Mesenchymal stem cell (in vitro differentiated cells and primary cell): ENCODE measurements around the gene NSFL1C.

Experiments
- DNase-seq: peaks from one replicate; pipeline ENCODE4 v3.0.0-alpha.2; 2013
- H2AFZ ChIP-seq: one replicate; pipeline ENCODE4 v1.6.1; 2013; ENCODE audit warnings: low read depth, mild to moderate bottlenecking, control low read depth, inconsistent platforms, low read length, moderate library complexity
- H2AK5ac ChIP-seq: 2 replicates; pipeline ENCODE4 v1.6.1; 2013; ENCODE audit warnings: low read length, moderate library complexity, mild to moderate bottlenecking, inconsistent platforms; ENCODE audit not compliant: severe bottlenecking
- H2BK120ac ChIP-seq: one replicate; pipeline ENCODE4 v1.6.1; 2013; ENCODE audit warnings: low read depth, mild to moderate bottlenecking, inconsistent platforms, low read length, moderate library complexity
- H2BK12ac ChIP-seq, 2 experiments: one replicate each; pipeline ENCODE4 v1.6.1; 2013; ENCODE audit warnings: inconsistent platforms in 2 of 2, low read length in 2 of 2, mild to moderate bottlenecking in 2 of 2, moderate library complexity in 2 of 2, control low read depth in 1 of 2
- H2BK15ac ChIP-seq: one replicate; pipeline ENCODE4 v1.6.1; 2013; ENCODE audit warnings: mild to moderate bottlenecking, low read depth, inconsistent platforms; ENCODE audit not compliant: poor library complexity, severe bottlenecking
- H2BK5ac ChIP-seq: 2 replicates; pipeline ENCODE4 v1.6.1; 2013; ENCODE audit warnings: low read depth, mild to moderate bottlenecking, low read length, control low read depth, inconsistent platforms; ENCODE audit not compliant: poor library complexity, severe bottlenecking
- H3K14ac ChIP-seq, 2 experiments: one replicate each; pipeline ENCODE4 v1.6.1; 2013; ENCODE audit warnings: inconsistent platforms in 2 of 2, low read length in 2 of 2, control low read depth in 1 of 2, mild to moderate bottlenecking in 1 of 2, moderate library complexity in 1 of 2
- H3K18ac ChIP-seq, 2 experiments: one replicate each; pipeline ENCODE4 v1.6.1; 2013; ENCODE audit warnings: inconsistent platforms in 2 of 2, low read length in 2 of 2, control low read depth in 1 of 2, low read depth in 1 of 2, mild to moderate bottlenecking in 1 of 2
- H3K23ac ChIP-seq, 2 experiments: one replicate each; pipeline ENCODE4 v1.6.1; 2013; ENCODE audit warnings: inconsistent platforms in 2 of 2, low read length in 2 of 2, mild to moderate bottlenecking in 2 of 2, moderate library complexity in 2 of 2, control low read depth in 1 of 2
- H3K27ac ChIP-seq: 2 replicates; pipeline ENCODE4 v1.5.1; 2013; ENCODE audit warnings: mild to moderate bottlenecking, moderate library complexity, low read length, control low read depth, inconsistent platforms; ENCODE audit not compliant: poor library complexity, severe bottlenecking
- H3K27me3 ChIP-seq, 2 experiments: 2 replicates each; pipeline versions ENCODE4 v1.6.1 to v1.7.0; 2013; ENCODE audit warnings: low read length in 2 of 2, mild to moderate bottlenecking in 2 of 2, moderate library complexity in 2 of 2, control low read depth in 1 of 2, inconsistent platforms in 1 of 2; ENCODE audit not compliant: control insufficient read depth in 1 of 2, insufficient read depth in 1 of 2
- H3K36me3 ChIP-seq, 2 experiments: 2 replicates each; pipeline versions ENCODE4 v1.6.1 to v1.7.0; 2013; ENCODE audit warnings: low read length in 2 of 2, control low read depth in 1 of 2, inconsistent platforms in 1 of 2, low read depth in 1 of 2, mild to moderate bottlenecking in 1 of 2; ENCODE audit not compliant: insufficient read depth in 2 of 2, control insufficient read depth in 1 of 2
- H3K4ac ChIP-seq, 2 experiments: one replicate each; pipeline ENCODE4 v1.6.1; 2013; ENCODE audit warnings: inconsistent platforms in 2 of 2, low read length in 2 of 2, mild to moderate bottlenecking in 2 of 2, moderate library complexity in 2 of 2, control low read depth in 1 of 2, low read depth in 1 of 2
- H3K4me1 ChIP-seq: 2 replicates; pipeline ENCODE4 v1.6.1; 2013; ENCODE audit warnings: low read depth, low read length, control low read depth; ENCODE audit not compliant: control insufficient read depth, insufficient read depth
- H3K4me2 ChIP-seq: 2 replicates; pipeline ENCODE4 v1.6.1; 2013; ENCODE audit warnings: low read length, mild to moderate bottlenecking, inconsistent platforms; ENCODE audit not compliant: poor library complexity, severe bottlenecking
- H3K4me3 ChIP-seq, 2 experiments: 2 replicates each; pipeline versions ENCODE4 v1.5.1 to v1.7.0; 2013; ENCODE audit warnings: low read length in 2 of 2, mild to moderate bottlenecking in 2 of 2, control low read depth in 1 of 2, low read depth in 1 of 2; ENCODE audit not compliant: insufficient read depth in 1 of 2
- H3K79me1 ChIP-seq: replicated peaks from 2 replicates; pipeline ENCODE4 v1.6.1; 2013; ENCODE audit warnings: mild to moderate bottlenecking, control low read depth, low read length, inconsistent platforms; ENCODE audit not compliant: poor library complexity, severe bottlenecking
- H3K9ac ChIP-seq: 2 replicates; pipeline ENCODE4 v1.7.0; 2013; ENCODE audit warnings: mild to moderate bottlenecking, low read length, moderate library complexity
- H3K9me3 ChIP-seq: 2 replicates; pipeline ENCODE4 v1.7.0; 2013; ENCODE audit warnings: mild to moderate bottlenecking, low read length; ENCODE audit not compliant: control insufficient read depth
- H4K8ac ChIP-seq: one replicate; pipeline ENCODE4 v1.6.1; 2013; ENCODE audit warnings: inconsistent platforms, mild to moderate bottlenecking, low read length, moderate library complexity
- H4K91ac ChIP-seq: one replicate; pipeline ENCODE4 v1.6.1; 2013; ENCODE audit warnings: mild to moderate bottlenecking, low read length, inconsistent platforms
- WGBS: methylation state at CpG from one replicate; pipeline ENCODE4 v1.1.7; 2013; ENCODE audit warnings: mixed read lengths; 5-methylcytosine and 5-hydroxymethylcytosine counted together

The NSFL1C gene

DNA sequence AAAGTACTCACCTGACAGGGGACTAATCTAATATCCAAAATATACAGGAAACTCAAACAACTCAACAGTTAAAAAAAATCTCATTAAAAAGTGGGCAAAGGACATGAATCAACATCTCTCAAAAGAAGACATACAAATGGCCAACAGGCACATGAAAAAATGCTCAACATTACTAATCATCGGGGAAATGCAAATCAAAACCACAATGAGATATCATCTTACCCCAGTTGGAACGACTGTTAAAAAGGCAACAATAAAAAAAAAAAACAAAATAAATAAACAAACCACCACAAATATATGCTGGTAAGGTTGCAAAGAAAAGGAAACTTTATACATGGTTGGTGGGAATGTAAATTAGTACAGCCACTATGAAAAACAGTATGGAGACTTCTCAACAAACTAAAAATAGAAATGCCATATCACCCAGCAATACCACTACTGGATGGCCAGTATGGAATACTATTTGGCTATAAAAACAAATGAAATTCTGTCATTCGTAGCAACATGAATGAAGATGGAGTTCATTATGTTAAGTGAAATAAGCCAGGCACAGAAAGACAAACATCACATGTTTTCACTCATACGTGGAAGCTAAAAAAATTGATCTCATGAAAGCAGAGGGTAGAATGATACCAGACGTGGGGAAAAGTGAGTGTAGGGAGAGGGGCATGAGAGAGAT lies 17.9 kb upstream of the NSFL1C start:
- no peak overlapping the region for H2AK5ac ChIP-seq
- no peak overlapping the region for H2BK5ac ChIP-seq
- H2BK12ac ChIP-seq: no peak overlapping the region
- no peak for DNase-seq
- no peak overlapping the region for H4K8ac ChIP-seq
- H3K14ac ChIP-seq: no peak overlapping the region
- peaks cover 0 to 11% of the 10 kb centered on the region in 2 experiments for H3K27me3 ChIP-seq
- no peaks in the 10 kb centered on the region for H3K4me1 ChIP-seq
- H2BK120ac ChIP-seq: no peak overlapping the region
- H3K27ac ChIP-seq: no peak overlapping the region
- H3K79me1 ChIP-seq: no peaks in the 10 kb centered on the region
- H3K23ac ChIP-seq: no peak overlapping the region
- H3K9ac ChIP-seq: no peak overlapping the region
- H3K4me3 ChIP-seq: no peak overlapping the region
- H3K18ac ChIP-seq: no peak overlapping the region
- H3K36me3 ChIP-seq: no peaks in the 10 kb centered on the region
- no peak overlapping the region for H3K4me2 ChIP-seq
- H2AFZ ChIP-seq: no peak overlapping the region
- WGBS: 77% methylated on average over 3 of the region's 5 CpGs
- no peaks in the 10 kb centered on the region for H3K9me3 ChIP-seq
- H4K91ac ChIP-seq: no peak overlapping the region
- no peak overlapping the region for H2BK15ac ChIP-seq
- H3K4ac ChIP-seq: no peak overlapping the region

DNA sequence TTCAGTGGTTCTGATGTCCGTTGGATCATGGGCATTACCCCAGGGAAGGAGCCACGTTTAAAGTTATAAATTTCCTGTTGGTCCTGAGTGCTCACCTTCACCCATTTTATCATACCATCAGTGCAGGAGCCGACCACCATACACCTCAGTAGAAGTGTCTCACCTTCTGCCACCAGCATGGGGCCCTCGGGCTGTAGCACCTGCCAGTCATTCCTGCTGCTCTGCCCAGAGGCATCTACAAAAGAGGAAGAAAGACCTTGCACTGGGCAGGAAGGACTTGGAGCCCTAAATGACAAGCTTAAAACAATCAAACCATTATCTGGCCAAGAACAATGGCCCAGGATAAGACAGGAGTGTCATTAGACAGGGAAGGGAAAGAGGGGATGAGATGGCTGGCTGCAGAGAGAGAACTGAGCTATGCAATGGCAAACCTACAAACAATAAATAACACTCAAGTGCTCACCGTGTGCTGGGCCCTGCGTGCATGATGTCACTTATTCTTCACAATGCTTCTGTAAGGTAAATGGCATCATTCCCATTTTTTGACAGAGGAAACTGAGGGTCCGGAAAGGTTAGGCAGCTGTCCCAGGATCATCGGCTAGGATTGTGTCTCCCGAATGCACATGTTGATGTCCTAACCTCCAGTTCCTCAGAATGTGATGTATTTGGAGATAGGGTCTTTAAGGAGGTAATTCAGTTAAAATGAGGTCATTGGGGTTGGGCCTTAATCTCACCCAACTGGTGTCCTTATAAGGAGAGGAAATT lies 13.4 kb upstream of the NSFL1C start:
- H3K14ac ChIP-seq: no peak overlapping the region
- H2BK12ac ChIP-seq: no peak overlapping the region
- no peak overlapping the region for H2BK15ac ChIP-seq
- DNase-seq: no peak
- peaks cover 0 to 9% of the 10 kb centered on the region in 2 experiments for H3K27me3 ChIP-seq
- no peak overlapping the region for H2AK5ac ChIP-seq
- no peak overlapping the region for H3K9ac ChIP-seq
- peaks cover 6% of the 10 kb centered on the region for H3K4me1 ChIP-seq
- no peak overlapping the region for H3K4me2 ChIP-seq
- no peak overlapping the region for H4K91ac ChIP-seq
- no peak overlapping the region for H2AFZ ChIP-seq
- no peak overlapping the region for H3K4ac ChIP-seq
- no peaks in the 10 kb centered on the region for H3K36me3 ChIP-seq
- H3K23ac ChIP-seq: no peak overlapping the region
- no peak overlapping the region for H4K8ac ChIP-seq
- no peak overlapping the region for H3K18ac ChIP-seq
- no peak overlapping the region for H3K4me3 ChIP-seq
- whole genome bisulfite sequencing: 81% methylated on average over 9 of the region's 9 CpGs
- H3K79me1 ChIP-seq: no peaks in the 10 kb centered on the region
- no peak overlapping the region for H2BK120ac ChIP-seq
- no peaks in the 10 kb centered on the region for H3K9me3 ChIP-seq
- no peak overlapping the region for H3K27ac ChIP-seq
- H2BK5ac ChIP-seq: no peak overlapping the region

DNA sequence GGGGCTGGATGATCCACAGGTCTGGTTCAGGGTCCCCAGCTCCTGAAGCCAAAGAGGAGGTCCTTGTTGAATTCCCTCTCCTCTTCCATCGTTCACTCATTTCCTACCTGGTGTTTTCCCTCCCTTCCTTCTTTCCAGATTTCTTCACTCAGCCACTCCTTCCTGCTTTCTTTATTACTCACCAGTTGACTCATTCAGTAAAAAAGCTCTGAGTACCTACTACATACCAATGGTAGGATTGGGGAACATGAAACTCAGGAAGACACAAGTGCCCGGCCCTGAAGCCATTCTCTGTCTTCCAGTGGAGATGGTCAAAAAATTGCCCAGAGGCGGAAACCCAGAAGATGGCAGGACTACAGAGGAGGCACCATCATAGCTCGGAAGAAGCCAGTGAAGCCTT lies 11.9 kb upstream of the NSFL1C start:
- H2AFZ ChIP-seq: no peak overlapping the region
- no peak overlapping the region for H2BK120ac ChIP-seq
- peaks cover 0 to 9% of the 10 kb centered on the region in 2 experiments for H3K27me3 ChIP-seq
- no peaks in the 10 kb centered on the region for H3K79me1 ChIP-seq
- no peak overlapping the region for H3K23ac ChIP-seq
- H3K9me3 ChIP-seq: no peaks in the 10 kb centered on the region
- H3K4me1 ChIP-seq: peaks cover 6% of the 10 kb centered on the region
- H3K9ac ChIP-seq: no peak overlapping the region
- 66% methylated on average over 4 of the region's 4 CpGs for WGBS
- H3K4me2 ChIP-seq: no peak overlapping the region
- H3K14ac ChIP-seq: no peak overlapping the region
- H2BK12ac ChIP-seq: no peak overlapping the region
- H3K4ac ChIP-seq: no peak overlapping the region
- no peak for DNase-seq
- H3K18ac ChIP-seq: no peak overlapping the region
- no peaks in the 10 kb centered on the region for H3K36me3 ChIP-seq
- no peak overlapping the region for H4K8ac ChIP-seq
- H2BK5ac ChIP-seq: no peak overlapping the region
- H2BK15ac ChIP-seq: no peak overlapping the region
- peak overlapping the region; percentile 17 for H3K27ac ChIP-seq
- H3K4me3 ChIP-seq: no peak overlapping the region
- no peak overlapping the region for H2AK5ac ChIP-seq
- no peak overlapping the region for H4K91ac ChIP-seq

DNA sequence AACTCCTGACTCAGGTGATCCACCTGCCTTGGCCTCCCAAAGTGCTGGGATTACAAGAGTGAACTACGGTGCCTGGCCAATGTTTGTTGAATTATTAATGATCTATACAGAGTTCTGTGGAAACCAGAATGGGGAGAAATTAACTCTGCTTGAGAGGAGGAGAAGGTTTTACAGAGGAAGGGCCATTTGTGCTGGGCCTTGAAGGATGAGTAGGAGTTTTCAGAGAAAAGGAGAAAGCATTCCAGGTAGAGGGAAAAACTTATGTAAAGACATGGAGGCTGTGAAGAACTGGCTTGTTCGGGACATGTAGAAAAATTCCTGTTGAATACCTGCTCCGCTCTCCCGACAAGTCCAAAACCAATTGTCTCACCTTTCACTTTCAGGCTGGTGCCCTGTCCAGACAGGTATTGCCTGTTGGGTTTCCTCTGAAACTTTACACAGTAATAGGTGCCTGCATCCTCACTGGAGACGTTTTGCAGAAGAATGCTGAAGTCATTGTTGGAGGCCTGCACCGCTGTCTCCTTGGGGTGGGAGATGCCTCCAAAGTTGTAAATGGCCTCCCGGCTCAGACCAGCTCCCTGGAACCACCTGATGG lies 11.3 kb upstream of the NSFL1C start:
- H3K4ac ChIP-seq: no peak overlapping the region
- H3K18ac ChIP-seq: no peak overlapping the region
- H3K27ac ChIP-seq: no peak overlapping the region
- peak overlapping the region in 1 of 2 experiments; percentile 26 for H3K23ac ChIP-seq
- no peak overlapping the region for H3K14ac ChIP-seq
- no peak overlapping the region for H3K4me2 ChIP-seq
- no peak overlapping the region for H4K8ac ChIP-seq
- H2BK15ac ChIP-seq: no peak overlapping the region
- H2BK120ac ChIP-seq: no peak overlapping the region
- H3K9me3 ChIP-seq: no peaks in the 10 kb centered on the region
- WGBS: 83% methylated on average over 7 of the region's 7 CpGs
- no peaks in the 10 kb centered on the region for H3K79me1 ChIP-seq
- H2AK5ac ChIP-seq: no peak overlapping the region
- H2AFZ ChIP-seq: no peak overlapping the region
- no peak overlapping the region for H2BK12ac ChIP-seq
- no peaks in the 10 kb centered on the region for H3K36me3 ChIP-seq
- H3K4me3 ChIP-seq: no peak overlapping the region
- peaks cover 0 to 9% of the 10 kb centered on the region in 2 experiments for H3K27me3 ChIP-seq
- H2BK5ac ChIP-seq: no peak overlapping the region
- H4K91ac ChIP-seq: no peak overlapping the region
- no peak for DNase-seq
- H3K9ac ChIP-seq: no peak overlapping the region
- peaks cover 8% of the 10 kb centered on the region for H3K4me1 ChIP-seq
